OCI-M2 (cell line): ENCODE results near the gene FBXL4.

Experiments used
- DNase-seq: peaks from one replicate; lab custom pipeline; 2025; ENCODE audit not compliant: unreplicated experiment; lab: John Stamatoyannopoulos, UW

FBXL4 gene

GRCh38 chr6:98887650-98888049 lies 60.1 kb downstream of the FBXL4 start:
- no peak for DNase-seq

- DNase-seq, result no peak
Measured at GRCh38 chr6:98885330-98885729, 62.4 kb downstream of the FBXL4 start.

- no peak for DNase-seq
Measured at GRCh38 chr6:98880486-98880885, 67.3 kb downstream of the FBXL4 start.

- DNase-seq, result no peak
Measured at GRCh38 chr6:98877250-98877649, 70.5 kb downstream of the FBXL4 start.

GRCh38 chr6:98875375-98875774 lies 72.4 kb downstream of the FBXL4 start:
- DNase-seq, result no peak

DNA sequence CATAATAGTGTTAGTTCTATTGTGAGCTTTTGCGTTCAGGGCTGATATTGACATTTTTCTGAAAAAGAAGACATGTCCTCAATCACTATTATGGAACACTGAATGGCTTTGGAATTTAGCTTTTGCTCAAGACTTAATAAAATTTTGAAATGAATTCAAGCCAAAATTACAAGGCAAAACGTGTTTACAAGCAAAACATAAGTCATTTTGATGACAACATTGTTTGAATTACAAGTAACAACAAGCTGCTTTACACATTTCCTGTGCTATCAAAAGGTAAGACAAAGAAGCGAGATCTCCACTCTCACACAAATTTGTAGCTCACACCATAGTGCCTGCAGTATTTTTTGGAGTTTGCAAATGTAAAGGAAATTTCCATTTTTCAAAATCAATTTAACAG lies 75.9 kb downstream of the FBXL4 start:
- DNase-seq, result no peak

GRCh38 chr6:98871057-98871456 lies 76.7 kb downstream of the FBXL4 start:
- no peak for DNase-seq

DNA sequence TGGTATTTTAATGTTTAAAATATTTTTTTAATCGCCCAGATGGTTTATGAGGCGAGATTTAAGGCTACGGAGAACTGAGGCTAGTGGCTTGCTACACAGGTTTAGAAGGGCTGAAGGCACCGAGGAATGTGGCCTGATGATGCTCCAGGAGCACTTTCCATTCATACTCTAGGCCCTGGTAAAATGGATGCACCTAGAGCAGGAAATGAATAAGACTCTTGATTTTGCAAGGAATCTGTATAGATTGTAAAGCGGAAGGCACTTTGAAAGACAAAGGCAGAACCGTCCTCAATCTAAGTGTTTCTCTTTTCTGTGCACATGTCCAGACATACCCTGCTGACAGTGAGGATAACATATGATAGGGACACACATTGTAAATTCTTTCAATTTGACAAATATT lies 83.2 kb downstream of the FBXL4 start:
- no peak for DNase-seq

DNA sequence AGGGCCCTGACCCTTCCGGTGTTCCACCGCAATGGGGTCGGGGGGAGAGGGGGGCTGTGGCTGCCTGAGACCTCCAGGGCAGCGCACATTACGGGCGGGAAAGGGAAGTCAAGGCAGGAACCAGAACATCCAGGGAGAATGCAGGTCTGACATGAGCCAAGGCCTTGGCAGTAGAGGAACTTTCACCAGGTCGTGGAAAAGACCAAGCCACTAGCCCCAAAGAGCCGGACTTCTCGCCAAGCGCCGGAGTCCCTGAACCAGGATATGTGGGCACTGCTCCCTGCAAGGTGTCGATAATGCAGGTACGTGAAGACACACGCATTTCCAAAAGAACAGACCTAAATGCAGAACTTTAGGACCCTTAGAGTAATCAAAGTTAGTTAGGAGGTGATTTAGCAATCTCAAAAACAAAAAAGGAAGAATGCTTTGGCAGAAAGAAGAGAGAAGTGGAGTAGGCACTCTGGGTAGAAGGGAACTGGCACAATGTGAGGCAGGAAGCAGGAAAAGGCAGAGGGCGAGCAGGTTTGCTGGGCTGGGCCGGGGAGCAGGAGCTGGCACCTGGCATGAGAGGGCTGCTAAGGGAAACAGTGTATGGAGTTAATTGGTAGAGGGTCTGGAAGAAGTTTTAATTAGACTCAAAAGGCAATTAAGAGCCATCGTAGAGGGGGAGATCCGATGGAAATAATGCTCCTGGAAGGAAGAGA lies 99.1 kb downstream of the FBXL4 start:
- no peak for DNase-seq

DNA sequence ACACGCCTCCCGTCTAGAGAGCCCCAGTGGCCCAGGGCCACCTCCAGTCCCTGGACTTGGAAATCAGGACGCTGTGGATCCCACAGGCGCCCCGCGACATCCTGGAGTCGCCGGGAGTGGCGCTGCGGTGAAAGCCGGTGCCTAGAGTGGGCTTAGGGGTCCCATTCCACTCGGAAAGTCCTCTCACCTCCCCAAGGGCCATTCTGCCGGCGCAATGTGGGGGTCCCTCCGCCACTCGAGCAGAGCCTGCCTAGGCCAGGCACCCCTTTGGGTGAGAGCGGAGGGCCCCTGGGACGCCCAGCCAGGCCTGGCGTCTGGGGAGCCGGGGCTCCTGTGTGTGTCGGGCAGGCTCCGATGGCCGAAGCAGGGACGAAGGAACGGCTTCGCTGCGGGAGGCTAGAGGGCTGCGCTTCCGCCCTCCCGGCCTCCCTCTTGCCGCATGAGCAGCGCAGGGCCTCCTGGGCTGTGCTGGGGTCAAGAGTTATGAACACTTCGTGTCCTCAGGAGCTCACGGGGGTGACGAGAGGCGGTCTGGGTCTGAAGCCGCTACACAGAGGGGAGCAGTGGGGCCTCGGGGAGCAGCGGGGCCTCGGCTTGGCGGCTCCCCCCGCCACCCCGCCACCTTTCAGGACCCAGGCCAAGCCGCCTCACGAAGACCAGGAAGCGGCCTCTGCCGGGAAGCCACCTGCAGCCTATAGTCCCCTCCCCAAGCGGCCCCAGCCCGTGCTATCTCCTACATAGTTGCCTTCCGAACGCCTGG lies 99.8 kb downstream of the FBXL4 start:
- no peak for DNase-seq

GRCh38 chr6:98847416-98847778 lies 100.3 kb downstream of the FBXL4 start:
- no peak for DNase-seq

GRCh38 chr6:98846021-98846380 lies 101.7 kb downstream of the FBXL4 start:
- no peak for DNase-seq

DNA sequence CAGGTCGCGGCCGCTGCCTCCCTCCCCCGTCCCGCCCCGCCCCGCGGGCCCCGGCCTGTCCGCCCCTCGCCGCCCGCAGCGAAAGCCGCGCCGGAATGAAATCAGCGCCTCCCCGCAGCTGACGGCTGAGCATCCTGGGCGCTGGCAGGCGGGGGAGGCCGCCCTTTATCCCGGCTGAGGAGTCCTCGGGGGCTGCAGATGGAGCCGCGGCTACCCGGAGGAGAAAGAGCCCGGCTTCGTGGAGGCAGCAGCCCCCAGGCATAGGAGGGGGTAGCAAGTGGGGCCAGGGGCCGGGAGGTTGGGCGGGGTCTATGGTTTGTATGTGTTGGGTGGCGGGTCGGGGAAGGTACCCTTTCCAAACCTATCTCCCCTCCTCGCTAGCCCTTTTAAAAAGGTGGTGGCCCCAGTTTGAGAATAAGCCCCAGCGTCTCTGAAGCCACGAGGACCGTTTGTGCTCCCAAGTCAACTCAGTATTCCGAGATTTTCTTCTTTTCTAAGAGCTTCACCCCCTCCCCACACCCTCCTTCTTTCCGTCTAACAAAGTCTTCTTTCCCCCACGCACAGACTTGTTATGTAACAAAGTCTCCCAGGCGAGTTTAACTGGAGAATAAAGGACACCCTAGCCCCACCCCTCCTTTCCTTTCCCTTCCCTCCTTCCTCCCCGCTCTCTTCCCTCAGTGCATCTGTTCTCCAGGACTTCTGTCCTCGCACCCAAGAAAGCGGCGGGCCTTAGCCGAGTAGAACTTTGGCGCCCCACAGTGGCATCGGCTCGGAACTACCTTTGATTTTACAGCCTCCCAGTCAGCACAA lies 102.3 kb downstream of the FBXL4 start:
- DNase-seq, result peak; percentile 60

DNA sequence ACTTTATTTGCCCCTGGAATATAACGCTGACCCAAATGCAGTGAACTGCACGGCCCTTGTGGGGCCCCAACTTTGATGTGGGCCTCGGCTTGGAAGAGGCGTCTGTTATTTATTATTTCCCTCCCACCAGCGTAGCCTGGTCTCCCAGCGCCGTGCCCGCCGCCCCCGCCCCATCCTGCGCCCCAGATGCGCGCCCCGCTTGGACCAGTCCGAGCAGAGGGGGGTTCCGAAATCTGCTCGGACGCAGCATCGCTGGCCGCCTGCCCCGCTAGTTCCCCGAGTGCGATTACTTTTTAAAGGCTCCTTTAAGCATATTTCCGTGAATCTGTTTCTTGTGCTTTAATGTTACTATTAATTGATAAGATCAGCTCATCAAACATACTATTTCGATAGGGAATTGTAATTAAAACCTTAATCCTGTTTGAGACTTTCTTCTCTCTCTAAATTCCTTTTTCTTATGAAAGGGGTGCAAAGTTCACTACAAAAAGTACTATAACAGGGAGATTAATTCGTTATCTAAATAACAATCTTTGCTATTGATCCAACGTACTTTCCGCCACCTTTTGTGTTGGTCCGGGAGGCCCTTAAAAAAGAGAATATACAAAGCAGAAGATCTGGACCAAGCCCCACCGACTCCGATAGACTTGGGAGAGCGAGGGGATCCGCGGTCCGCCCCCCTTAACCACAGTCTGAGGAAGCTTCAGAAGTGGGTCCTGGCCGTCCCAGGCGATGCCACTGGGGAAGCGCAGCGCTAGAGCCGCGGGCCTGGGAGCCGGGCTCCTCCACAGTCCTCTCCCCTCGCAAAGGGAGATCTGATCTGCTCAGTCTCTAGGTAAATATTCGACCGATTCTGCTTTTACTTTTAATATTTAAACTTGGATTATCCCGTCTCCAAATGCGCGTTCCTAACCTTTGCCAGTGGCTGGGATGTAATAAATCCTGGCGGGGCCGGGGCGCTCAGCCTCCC lies 103.2 kb downstream of the FBXL4 start:
- DNase-seq, result no peak

DNA sequence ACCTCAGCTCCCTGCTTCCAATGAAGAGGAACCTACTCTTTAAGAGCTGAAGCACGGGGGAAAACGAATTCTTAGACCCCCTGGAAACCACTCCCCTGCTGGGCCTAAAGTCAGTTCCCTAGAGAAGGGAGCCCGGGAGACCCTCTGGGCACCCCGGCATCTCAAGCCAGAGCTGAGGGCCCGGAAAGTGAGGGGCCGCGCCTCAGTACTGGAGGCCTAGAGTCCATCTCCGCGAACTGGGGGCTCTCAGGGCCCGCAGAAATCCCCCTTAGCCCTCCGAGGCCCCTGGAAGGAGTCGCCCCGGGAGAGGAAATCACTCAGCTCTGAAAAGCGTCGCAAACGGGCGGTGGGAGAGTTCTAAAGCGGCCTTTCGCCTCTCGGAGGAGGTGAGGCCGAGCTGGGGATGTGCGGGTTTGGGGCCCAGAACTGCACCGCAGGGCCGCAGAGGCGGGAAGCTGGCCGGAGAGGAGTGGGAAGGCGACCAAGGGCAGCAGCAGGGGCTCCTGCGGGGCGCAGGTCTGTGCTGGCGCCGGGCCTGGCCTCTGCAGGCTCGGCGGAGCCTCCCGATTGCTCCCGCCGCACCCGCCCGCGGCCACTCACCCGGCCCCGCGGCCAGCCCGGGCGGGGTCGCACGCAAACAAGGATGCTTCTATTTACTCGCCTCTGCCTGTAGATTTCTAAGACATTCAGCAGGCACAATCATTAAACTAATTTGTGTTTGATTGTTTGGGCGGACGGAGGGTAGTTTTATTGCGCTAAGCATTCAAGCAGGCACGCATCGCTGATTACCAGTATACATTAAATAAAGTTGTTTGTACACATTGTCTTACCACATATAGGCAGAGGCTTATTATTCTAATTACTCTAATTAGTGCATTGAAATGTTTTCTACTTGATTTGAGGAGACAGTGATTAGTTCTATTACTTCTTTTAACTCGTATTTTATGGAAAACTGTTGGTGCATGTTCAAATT lies 104.2 kb downstream of the FBXL4 start:
- no peak for DNase-seq

GRCh38 chr6:98842342-98843180 lies 105.2 kb downstream of the FBXL4 start:
- DNase-seq, result no peak

GRCh38 chr6:98841621-98842341 lies 106.0 kb downstream of the FBXL4 start:
- DNase-seq, result no peak

DNA sequence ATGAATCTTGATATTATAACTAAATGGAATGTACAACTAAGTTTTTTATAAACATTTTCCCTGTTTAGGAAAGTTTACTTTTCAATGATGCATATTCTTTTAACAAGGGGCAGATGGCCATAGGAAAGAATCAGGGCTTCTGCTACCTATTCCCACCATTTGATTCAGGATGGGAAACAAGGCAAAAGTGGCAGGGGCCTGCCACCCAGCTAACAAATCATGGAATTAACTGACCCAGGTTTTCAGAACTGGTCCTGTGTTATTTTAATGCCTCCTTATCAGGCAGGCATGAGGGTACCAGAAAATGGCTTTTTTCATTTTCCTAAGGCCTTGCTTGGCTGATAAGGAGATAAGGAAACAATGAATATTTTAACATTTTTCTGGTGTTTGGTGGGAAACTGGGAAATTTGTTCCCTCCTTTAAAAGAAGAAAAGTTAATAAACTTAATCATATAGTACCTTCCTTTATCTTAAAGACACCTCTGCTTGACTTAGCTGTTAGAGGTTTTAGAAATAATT lies 106.7 kb downstream of the FBXL4 start:
- DNase-seq, result no peak
